CD14-positive monocyte (primary cell): ENCODE measurements around the gene NTRK3. TPM values are rescaled to one million over a fixed set of nuclear protein-coding genes. Genes with fewer than 3 reads are reported as not detected.

Source experiments
- DNase-seq, 3 donors: peaks; one replicate each; pipeline ENCODE4 v3.0.0-alpha.2; 2011 to 2022
- H2AFZ ChIP-seq: 2 replicates; pipeline ENCODE4 v1.6.0; 2012; ENCODE audit warnings: mild to moderate bottlenecking, low read depth, low read length, inconsistent platforms; ENCODE audit not compliant: insufficient read depth, poor library complexity, severe bottlenecking
- H3K27ac ChIP-seq, 2 donors: 1 replicate in 1 of 2; 2 replicates in 1 of 2; pipeline ENCODE4 v1.5.1; 2012 to 2013; ENCODE audit warnings: low read length in 2 of 2, control low read depth in 1 of 2, inconsistent platforms in 1 of 2, low read depth in 1 of 2, mild to moderate bottlenecking in 1 of 2
- H3K27me3 ChIP-seq, 2 donors: one replicate each; pipeline versions ENCODE4 v1.6.0 to v1.6.1; 2011 to 2013; ENCODE audit warnings: low read length in 2 of 2; ENCODE audit not compliant: control insufficient read depth in 2 of 2, insufficient read depth in 2 of 2
- H3K36me3 ChIP-seq, 2 donors: replicated peaks in 1 of 2; 1 replicate in 1 of 2; 2 replicates in 1 of 2; pipeline versions ENCODE4 v1.5.1 to v1.6.1; 2012 to 2013; ENCODE audit warnings: low read length in 2 of 2, control low read depth in 1 of 2, inconsistent platforms in 1 of 2, mild to moderate bottlenecking in 1 of 2; ENCODE audit not compliant: insufficient read depth in 2 of 2, control insufficient read depth in 1 of 2
- H3K4me1 ChIP-seq, 2 donors: 1 replicate in 1 of 2; 2 replicates in 1 of 2; pipeline versions ENCODE4 v1.5.1 to v1.6.1; 2012 to 2013; ENCODE audit warnings: low read length in 2 of 2, control low read depth in 1 of 2, inconsistent platforms in 1 of 2, mild to moderate bottlenecking in 1 of 2, moderate library complexity in 1 of 2; ENCODE audit not compliant: insufficient read depth in 2 of 2, control insufficient read depth in 1 of 2
- H3K4me2 ChIP-seq: replicated peaks from 2 replicates; pipeline ENCODE3; 2012; ENCODE audit warnings: low read length, moderate library complexity, mild to moderate bottlenecking; ENCODE audit not compliant: poor library complexity, severe bottlenecking; ENCODE audit errors: extremely low read depth
- H3K4me3 ChIP-seq, 3 experiments: fragments of 200-600 bp in 1 of 3; sonication (generic) in 1 of 3; replicated peaks in 1 of 3; 1 replicate in 2 of 3; 2 replicates in 1 of 3; pipeline ENCODE4 v1.5.1; 2011 to 2013; ENCODE audit warnings: low read length in 3 of 3, mild to moderate bottlenecking in 3 of 3, control low read depth in 2 of 3, low read depth in 2 of 3, inconsistent platforms in 1 of 3, moderate library complexity in 1 of 3
- H3K79me2 ChIP-seq: 2 replicates; pipeline ENCODE4 v1.6.0; 2012; ENCODE audit warnings: mild to moderate bottlenecking, control low read depth, inconsistent platforms, low read length, moderate library complexity; ENCODE audit not compliant: insufficient read depth
- H3K9ac ChIP-seq: 2 replicates; pipeline ENCODE4 v1.6.0; 2017; ENCODE audit warnings: low read length, mild to moderate bottlenecking; ENCODE audit not compliant: insufficient read depth, poor library complexity, severe bottlenecking
- H3K9me3 ChIP-seq, 2 donors: replicated peaks in 1 of 2; 1 replicate in 1 of 2; 2 replicates in 1 of 2; pipeline versions ENCODE4 v1.5.1 to v1.6.1; 2012 to 2013; ENCODE audit warnings: low read length in 2 of 2, control low read depth in 1 of 2; ENCODE audit not compliant: control insufficient read depth in 1 of 2, insufficient read depth in 1 of 2
- H4K20me1 ChIP-seq: 2 replicates; pipeline ENCODE4 v1.6.0; 2012; ENCODE audit warnings: mild to moderate bottlenecking, low read length, control low read depth, moderate library complexity; ENCODE audit not compliant: insufficient read depth
- H3K27ac Mint-ChIP-seq, 7 donors: one replicate each; pipeline ENCODE4 v1.8.0; 2020; ENCODE audit warnings: mild to moderate bottlenecking in 7 of 7, mixed read lengths in 7 of 7, moderate library complexity in 6 of 7, inconsistent platforms in 2 of 7
- H3K27me3 Mint-ChIP-seq, 3 donors: one replicate each; pipeline ENCODE4 v1.8.0; 2021 to 2022; ENCODE audit warnings: low read depth in 3 of 3, mild to moderate bottlenecking in 3 of 3, mixed read lengths in 3 of 3, moderate library complexity in 3 of 3, inconsistent platforms in 1 of 3
- H3K36me3 Mint-ChIP-seq, 2 donors: one replicate each; pipeline ENCODE4 v1.8.0; 2020; ENCODE audit warnings: mixed read lengths in 2 of 2, inconsistent platforms in 1 of 2, mild to moderate bottlenecking in 1 of 2
- H3K4me1 Mint-ChIP-seq: one replicate; pipeline ENCODE4 v1.8.0; 2020; ENCODE audit warnings: mild to moderate bottlenecking, mixed read lengths
- H3K4me3 Mint-ChIP-seq, 2 donors: one replicate each; pipeline ENCODE4 v1.8.0; 2020; ENCODE audit warnings: mild to moderate bottlenecking in 2 of 2, mixed read lengths in 2 of 2, moderate library complexity in 1 of 2
- H3K9me3 Mint-ChIP-seq, 7 donors: one replicate each; pipeline ENCODE4 v1.8.0; 2020 to 2022; ENCODE audit warnings: mixed read lengths in 7 of 7, mild to moderate bottlenecking in 6 of 7, moderate library complexity in 6 of 7, inconsistent platforms in 2 of 7
- CTCF ChIP-seq: fragments of 200-600 bp; IDR thresholded peaks from one replicate; pipeline ENCODE4 v1.8.0; 2022; ENCODE audit warnings: antibody characterized with exemption, mild to moderate bottlenecking
- WGBS: methylation state at CpG from one replicate; pipeline ENCODE4 v1.1.5; 2013; ENCODE audit warnings: missing lambda C conversion rate; ENCODE audit not compliant: insufficient coverage; 5-methylcytosine and 5-hydroxymethylcytosine counted together
- intact Hi-C, 2 donors: fragments of 100-400 bp; cut with micrococcal nuclease; formaldehyde crosslinking; loops; one replicate each; pipeline versions ENCODE4 v1.15.0 to v1.15.1; 2023
- polyA plus RNA-seq, 3 donors: library from polyadenylated mRNA; depleted of rRNA in 1 of 3; unstranded in 2 of 3; stranded (reverse) in 1 of 3; fragments of 300-500 nt in 2 of 3; fragments of >200 nt in 1 of 3; fragmentation: Illumina TruSeq in 2 of 3; gene quantifications; 1 replicate in 2 of 3; 2 replicates in 1 of 3; pipeline ENCODE4 v1.2.3, GENCODE V29; 2012 to 2021

NTRK3 gene
- polyA plus RNA-seq, 3 donors = not detected

- no peaks in the 10 kb centered on the region for H3K36me3 ChIP-seq
- H3K79me2 ChIP-seq = no peaks in the 10 kb centered on the region
- no peaks in the 10 kb centered on the region for H4K20me1 ChIP-seq
- Mint-ChIP-seq H3K36me3 (no peaks in the 10 kb centered on the region), H3K27me3 (no peaks in the 10 kb centered on the region), H3K4me3 (no peak overlapping the region), H3K4me1 (no peaks in the 10 kb centered on the region), H3K9me3 (peaks cover 0 to 7% (median 4%) of the 10 kb centered on the region in 7 donors), H3K27ac (no peak overlapping the region)
- H3K9me3 ChIP-seq = peaks cover 3 to 4% of the 10 kb centered on the region in 2 donors
- TF ChIP-seq CTCF = no peak
- no peak overlapping the region for H2AFZ ChIP-seq
- no peaks in the 10 kb centered on the region for H3K27me3 ChIP-seq
- no peak for DNase-seq
- H3K4me1 ChIP-seq = no peaks in the 10 kb centered on the region
- H3K4me2 ChIP-seq = no peak overlapping the region
- H3K27ac ChIP-seq = no peak overlapping the region
- H3K9ac ChIP-seq = no peak overlapping the region
- intact Hi-C loops = no loop called here
- H3K4me3 ChIP-seq = no peak overlapping the region
Measured at GRCh38 chr15:88127432-88127790, 129.1 kb downstream of the NTRK3 start.

GRCh38 chr15:88126695-88127431 lies 129.7 kb downstream of the NTRK3 start:
- Mint-ChIP-seq H3K4me1 (no peaks in the 10 kb centered on the region), H3K4me3 (no peak overlapping the region), H3K27me3 (no peaks in the 10 kb centered on the region), H3K9me3 (peaks cover 0 to 5% (median 4%) of the 10 kb centered on the region in 7 donors), H3K36me3 (no peaks in the 10 kb centered on the region), H3K27ac (no peak overlapping the region)
- WGBS = 43% methylated on average over 1 of the region's 6 CpGs
- H3K27ac ChIP-seq = no peak overlapping the region
- H3K4me1 ChIP-seq = no peaks in the 10 kb centered on the region
- H2AFZ ChIP-seq = no peak overlapping the region
- intact Hi-C loops = no loop called here
- H3K4me2 ChIP-seq = no peak overlapping the region
- H3K9ac ChIP-seq = no peak overlapping the region
- H3K36me3 ChIP-seq = no peaks in the 10 kb centered on the region
- no peak for TF ChIP-seq CTCF
- H3K4me3 ChIP-seq = no peak overlapping the region
- H4K20me1 ChIP-seq = no peaks in the 10 kb centered on the region
- no peaks in the 10 kb centered on the region for H3K27me3 ChIP-seq
- peaks cover 3 to 4% of the 10 kb centered on the region in 2 donors for H3K9me3 ChIP-seq
- DNase-seq = no peak
- H3K79me2 ChIP-seq = no peaks in the 10 kb centered on the region
